Neutrophil (primary cell): ENCODE data around the gene NCAM2.

Experiments used
- H3K27ac ChIP-seq: fragments of 200-600 bp; sonication (generic); 2 replicates; pipeline ENCODE4 v1.5.1; 2016; ENCODE audit warnings: mild to moderate bottlenecking, moderate library complexity
- H3K27me3 ChIP-seq: fragments of 200-600 bp; sonication (generic); 2 replicates; pipeline ENCODE4 v1.6.0; 2016; ENCODE audit warnings: mild to moderate bottlenecking
- H3K36me3 ChIP-seq: fragments of 200-600 bp; sonication (generic); 2 replicates; pipeline ENCODE4 v1.5.1; 2017
- H3K4me1 ChIP-seq, 2 experiments: fragments of 200-600 bp in 1 of 2; sonication (generic) in 1 of 2; 1 replicate in 1 of 2; 2 replicates in 1 of 2; pipeline versions ENCODE4 v1.5.1 to v1.6.1; 2013 to 2016; ENCODE audit warnings: low read depth in 1 of 2, low read length in 1 of 2, mild to moderate bottlenecking in 1 of 2, moderate library complexity in 1 of 2; ENCODE audit not compliant: control insufficient read depth in 1 of 2, insufficient read depth in 1 of 2
- H3K4me3 ChIP-seq, 2 experiments: fragments of 200-600 bp in 1 of 2; sonication (generic) in 1 of 2; 1 replicate in 1 of 2; 2 replicates in 1 of 2; pipeline ENCODE4 v1.5.1; 2013 to 2016; ENCODE audit warnings: low read depth in 1 of 2, low read length in 1 of 2, mild to moderate bottlenecking in 1 of 2, moderate library complexity in 1 of 2
- H3K9me3 ChIP-seq: fragments of 200-600 bp; sonication (generic); 2 replicates; pipeline ENCODE4 v1.5.1; 2016
- CTCF ChIP-seq: fragments of 200-600 bp; sonication (generic); IDR thresholded peaks from 2 replicates; pipeline ENCODE4 v1.5.1; 2016; ENCODE audit warnings: antibody characterized with exemption

The NCAM2 gene

GRCh38 chr21:20997636-20998455 is at the start of gene NCAM2:
Gene NCAM2, plus strand, starts transcription at chr21:20998409.
- H3K4me1 ChIP-seq = peaks cover 7 to 19% of the 10 kb centered on the region in 2 experiments
- H3K27ac ChIP-seq = no peak within 1 kb of the TSS
- no peaks in the 10 kb centered on the region for H3K9me3 ChIP-seq
- no peaks in the 10 kb centered on the region for H3K36me3 ChIP-seq
- TF ChIP-seq CTCF = no peak
- H3K27me3 ChIP-seq = peaks cover 71% of the 10 kb centered on the region
- peak within 1 kb of the TSS in 1 of 2 experiments; percentile 48 for H3K4me3 ChIP-seq

GRCh38 chr21:20949884-20950283 is 48.3 kb upstream of the NCAM2 start:
- no peak overlapping the region for H3K4me3 ChIP-seq
- no peak for TF ChIP-seq CTCF
- no peaks in the 10 kb centered on the region for H3K4me1 ChIP-seq
- no peaks in the 10 kb centered on the region for H3K27me3 ChIP-seq
- no peak overlapping the region for H3K27ac ChIP-seq
- H3K36me3 ChIP-seq = no peaks in the 10 kb centered on the region
- H3K9me3 ChIP-seq = no peaks in the 10 kb centered on the region

- H3K27ac ChIP-seq = no peak overlapping the region
- H3K36me3 ChIP-seq = no peaks in the 10 kb centered on the region
- no peaks in the 10 kb centered on the region for H3K9me3 ChIP-seq
- no peak overlapping the region for H3K4me3 ChIP-seq
- no peaks in the 10 kb centered on the region for H3K4me1 ChIP-seq
- no peaks in the 10 kb centered on the region for H3K27me3 ChIP-seq
- no peak for TF ChIP-seq CTCF
These were observed 32.4 kb upstream of the NCAM2 start for GRCh38 chr21:20965816-20966215.

- no peak for TF ChIP-seq CTCF
- no peak overlapping the region for H3K4me3 ChIP-seq
- H3K4me1 ChIP-seq = no peaks in the 10 kb centered on the region
- no peaks in the 10 kb centered on the region for H3K27me3 ChIP-seq
- H3K9me3 ChIP-seq = no peaks in the 10 kb centered on the region
- no peak overlapping the region for H3K27ac ChIP-seq
- H3K36me3 ChIP-seq = no peaks in the 10 kb centered on the region
These were observed 29.8 kb upstream of the NCAM2 start for GRCh38 chr21:20968391-20968790.

- Histone ChIP-seq H3K36me3 (no peaks in the 10 kb centered on the region), H3K4me1 (no peaks in the 10 kb centered on the region), H3K27me3 (no peaks in the 10 kb centered on the region), H3K9me3 (no peaks in the 10 kb centered on the region), H3K27ac (no peak overlapping the region), H3K4me3 (no peak overlapping the region)
- no peak for TF ChIP-seq CTCF
These were observed 27.5 kb upstream of the NCAM2 start for GRCh38 chr21:20970691-20971090.
